ENCODE results near the gene OXGR1. TPM values are rescaled to one million over a fixed set of nuclear protein-coding genes. Genes with fewer than 3 reads are reported as not detected.
A peak's percentile ranks its signal among the peaks of the same experiment; 100 is the strongest.

Gene OXGR1
- total RNA-seq, 1 experiment from 2014 or later, result 0.24 TPM

DNA sequence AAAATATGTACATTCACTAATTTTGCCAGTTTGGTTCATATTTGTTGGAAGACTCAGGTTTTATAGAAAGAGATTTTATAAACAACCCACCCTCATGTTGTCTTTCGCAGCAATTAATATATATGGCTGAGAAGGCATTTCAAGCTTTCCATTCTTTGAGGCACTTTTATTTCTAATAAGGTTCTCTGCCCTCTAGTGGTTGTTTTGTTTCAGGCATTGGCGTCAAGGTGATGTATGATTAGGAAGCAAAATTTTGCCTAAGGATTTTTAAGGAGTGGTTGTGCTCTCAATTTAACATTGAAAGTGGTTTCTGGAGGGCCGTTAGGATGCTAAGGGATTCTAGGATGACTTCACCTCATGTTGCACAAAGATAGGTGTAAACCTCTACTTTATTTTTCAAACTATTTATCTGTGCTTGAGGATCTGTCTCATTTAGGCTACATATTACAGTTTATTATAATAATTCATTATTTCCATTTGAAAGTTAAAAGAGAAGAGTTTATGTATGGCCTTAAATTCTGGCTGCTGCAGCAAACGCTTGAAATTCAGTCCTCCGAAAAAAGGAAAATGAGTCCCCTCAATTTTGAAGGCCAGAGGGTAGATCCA, 35.9 kb downstream of the OXGR1 start:
- DNase-seq, result peak; percentile 18
- Histone ChIP-seq H3K27me3 (ENCODE audit: control insufficient read depth, insufficient read depth, low read length) (no peaks in the 10 kb centered on the region), H3K4me3 (ENCODE audit: insufficient read depth, low read depth, low read length) (no peak overlapping the region), H3K36me3 (replicated peaks; ENCODE audit: control insufficient read depth, insufficient read depth, low read length) (no peaks in the 10 kb centered on the region)

DNA sequence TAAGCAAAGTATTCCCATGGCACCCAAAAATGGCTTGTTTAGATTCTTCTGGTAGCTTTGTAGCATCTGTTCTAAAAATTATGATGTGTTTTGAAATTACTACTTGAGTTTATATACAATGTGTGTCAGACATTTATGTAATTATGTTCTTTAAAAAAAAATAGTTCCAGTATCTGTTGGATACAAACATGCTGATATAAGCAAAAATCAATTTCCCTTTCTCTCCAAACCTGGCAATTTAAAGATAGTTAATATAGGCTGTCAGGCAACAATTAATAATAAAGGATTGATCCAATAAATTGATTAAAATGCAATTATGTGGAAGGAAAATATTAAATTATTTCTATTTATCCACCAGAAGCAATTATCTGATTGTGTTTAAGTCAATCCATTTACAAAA, 41.7 kb downstream of the OXGR1 start:
- no peak for DNase-seq
- H3K36me3 ChIP-seq (replicated peaks; ENCODE audit: control insufficient read depth, insufficient read depth, low read length), result no peaks in the 10 kb centered on the region
- no peak overlapping the region for H3K4me3 ChIP-seq (ENCODE audit: insufficient read depth, low read depth, low read length)
- H3K27me3 ChIP-seq (ENCODE audit: control insufficient read depth, insufficient read depth, low read length), result no peaks in the 10 kb centered on the region

DNA sequence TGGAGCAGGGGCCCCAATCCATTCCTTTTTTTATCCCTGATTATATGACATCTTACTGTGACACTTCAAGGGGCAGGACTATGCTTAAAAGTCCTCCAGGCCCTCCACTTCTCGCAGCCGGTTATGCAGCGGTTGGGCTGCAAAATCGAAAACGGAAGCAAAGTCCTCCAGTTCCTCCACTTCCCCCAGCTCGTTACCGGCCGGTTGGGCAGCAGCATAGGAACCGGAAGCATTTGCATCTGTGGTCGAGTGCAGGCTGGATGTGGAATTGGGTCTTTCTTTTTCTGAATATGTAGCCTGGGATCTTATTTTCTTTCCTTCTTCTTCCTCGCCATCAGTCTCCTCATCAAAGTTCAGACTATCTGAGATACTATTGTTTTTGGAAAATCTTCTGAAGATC, 46.1 kb downstream of the OXGR1 start:
- Histone ChIP-seq H3K27me3 (ENCODE audit: control insufficient read depth, insufficient read depth, low read length) (no peaks in the 10 kb centered on the region), H3K36me3 (replicated peaks; ENCODE audit: control insufficient read depth, insufficient read depth, low read length) (no peaks in the 10 kb centered on the region), H3K4me3 (ENCODE audit: insufficient read depth, low read depth, low read length) (no peak overlapping the region)
- no peak for DNase-seq

DNA sequence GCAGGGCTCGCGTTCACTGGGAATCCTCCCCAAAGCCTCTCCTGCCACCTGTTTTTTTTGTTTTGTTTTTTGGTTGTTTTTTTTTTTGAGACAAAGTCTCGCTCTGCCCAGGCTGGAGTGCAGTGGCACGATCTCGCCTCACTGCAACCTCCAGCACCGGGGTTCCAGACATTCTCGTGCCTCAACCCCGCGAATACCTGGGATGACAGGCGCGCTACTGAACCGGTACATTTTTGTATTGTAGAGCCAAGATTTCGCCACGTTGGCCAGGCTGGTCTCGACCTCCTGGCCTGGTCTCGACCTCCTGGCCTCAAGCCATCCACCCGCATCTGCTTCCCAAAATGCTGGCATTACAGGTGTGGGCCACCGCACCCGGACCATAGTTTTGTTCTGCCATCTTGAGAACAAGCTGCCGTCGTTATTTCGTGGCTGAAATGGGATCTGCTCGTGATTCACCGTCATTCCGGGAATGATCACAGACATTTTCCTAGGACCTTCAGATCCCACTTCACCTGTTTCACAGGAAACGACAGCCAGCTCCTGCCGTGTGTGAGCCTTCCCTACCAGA, 46.8 kb downstream of the OXGR1 start:
- no peak overlapping the region for H3K4me3 ChIP-seq (ENCODE audit: insufficient read depth, low read depth, low read length)
- no peaks in the 10 kb centered on the region for H3K27me3 ChIP-seq (ENCODE audit: control insufficient read depth, insufficient read depth, low read length)
- H3K36me3 ChIP-seq (replicated peaks; ENCODE audit: control insufficient read depth, insufficient read depth, low read length), result no peaks in the 10 kb centered on the region
- DNase-seq, result no peak

DNA sequence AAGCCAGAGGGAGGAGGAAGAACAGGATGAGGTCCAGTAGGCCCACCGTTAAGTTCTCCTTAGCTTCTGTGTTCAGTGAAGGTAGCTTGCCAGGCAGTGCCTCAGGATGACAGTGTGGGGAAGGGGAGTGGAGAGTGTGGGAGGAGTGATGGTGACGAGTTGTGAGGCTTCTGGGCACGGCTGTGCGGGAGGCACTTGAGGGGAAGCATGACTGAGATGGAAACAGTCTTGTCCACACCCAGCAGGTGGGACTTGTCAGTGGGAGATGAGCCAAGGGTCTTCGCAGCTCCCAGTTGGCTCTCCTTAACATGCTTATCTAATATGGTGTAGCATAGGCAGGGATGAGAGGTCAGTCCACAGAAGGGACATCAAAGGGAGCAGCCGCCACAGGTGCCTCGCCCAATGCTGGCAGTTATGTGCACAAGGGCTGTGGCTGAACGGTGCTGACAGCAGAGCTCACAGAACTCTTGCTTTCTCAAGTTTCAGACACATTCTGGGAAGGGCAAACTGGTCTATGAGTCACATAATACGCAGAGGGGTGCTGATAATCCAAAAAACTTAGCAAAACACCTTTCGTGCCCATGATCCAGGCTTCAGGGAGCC, 47.5 kb downstream of the OXGR1 start:
- Histone ChIP-seq H3K27me3 (ENCODE audit: control insufficient read depth, insufficient read depth, low read length) (no peaks in the 10 kb centered on the region), H3K36me3 (replicated peaks; ENCODE audit: control insufficient read depth, insufficient read depth, low read length) (no peaks in the 10 kb centered on the region), H3K4me3 (ENCODE audit: insufficient read depth, low read depth, low read length) (no peak overlapping the region)
- no peak for DNase-seq

DNA sequence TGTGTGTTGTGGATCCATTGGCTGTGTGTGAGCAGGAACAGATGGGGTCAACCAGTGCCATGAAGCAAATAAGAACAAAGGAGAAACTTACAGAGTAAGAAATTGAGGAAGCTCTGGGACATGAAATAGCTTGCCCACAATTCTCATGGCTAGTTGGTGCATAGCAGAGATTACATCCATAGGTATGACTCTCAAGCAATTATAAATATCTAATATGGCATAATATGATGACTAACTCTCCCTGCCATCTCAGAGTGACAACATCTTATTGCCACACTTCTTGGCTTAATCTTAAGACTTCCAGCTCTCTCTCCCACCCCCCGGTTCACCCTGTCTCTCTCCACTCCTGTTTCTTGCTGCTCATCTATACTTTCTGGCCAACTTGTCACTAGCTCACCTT, 53.3 kb downstream of the OXGR1 start:
- no peak for DNase-seq
- Histone ChIP-seq H3K36me3 (replicated peaks; ENCODE audit: control insufficient read depth, insufficient read depth, low read length) (no peaks in the 10 kb centered on the region), H3K27me3 (ENCODE audit: control insufficient read depth, insufficient read depth, low read length) (no peaks in the 10 kb centered on the region), H3K4me3 (ENCODE audit: insufficient read depth, low read depth, low read length) (no peak overlapping the region)

DNA sequence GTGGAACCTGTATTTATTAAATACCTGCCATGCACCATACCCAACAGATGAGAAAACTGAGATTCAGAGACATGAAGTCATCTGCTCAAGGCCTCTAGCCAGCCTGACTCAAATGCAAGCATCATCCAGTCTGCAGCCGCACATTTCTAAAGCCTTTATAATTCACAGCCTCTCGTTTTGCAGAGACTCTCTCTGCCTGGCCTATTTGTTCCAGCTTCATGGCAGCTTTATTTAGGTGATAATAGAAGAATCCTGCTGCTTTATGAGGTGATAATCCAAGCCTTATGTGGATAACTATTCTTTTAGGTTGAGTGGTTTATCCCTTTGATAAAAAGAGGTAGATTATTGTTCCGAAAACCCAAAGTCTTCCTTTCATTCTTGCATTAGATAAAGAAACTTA, 58.4 kb downstream of the OXGR1 start:
- no peak for DNase-seq
- Histone ChIP-seq H3K36me3 (replicated peaks; ENCODE audit: control insufficient read depth, insufficient read depth, low read length) (no peaks in the 10 kb centered on the region), H3K4me3 (ENCODE audit: insufficient read depth, low read depth, low read length) (no peak overlapping the region), H3K27me3 (ENCODE audit: control insufficient read depth, insufficient read depth, low read length) (peaks cover 2% of the 10 kb centered on the region; the same call in 1 of the 2 replicates)

Other genes with a start within 250 kb of the OXGR1 start
- gene MBNL2, start 227.9 kb upstream of the OXGR1 start, total RNA-seq (2014; rRNA removed; shearing (Covaris generic)), result 0.37 and 1.0 TPM in 2 replicates